Neuron (in vitro differentiated cells): ENCODE results near the gene M6PR.
A peak's percentile ranks its signal among the peaks of the same experiment; 100 is the strongest.

ENCODE experiments used
- H2AFZ ChIP-seq: one replicate; pipeline ENCODE4 v1.6.1; 2013; ENCODE audit warnings: low read depth, mild to moderate bottlenecking, inconsistent platforms, low read length, moderate library complexity
- H3K27me3 ChIP-seq: one replicate; pipeline ENCODE4 v1.6.1; 2013; ENCODE audit warnings: low read length; ENCODE audit not compliant: insufficient read depth
- H3K36me3 ChIP-seq: one replicate; pipeline ENCODE4 v1.6.1; 2013; ENCODE audit warnings: low read length; ENCODE audit not compliant: insufficient read depth
- H3K4me1 ChIP-seq: one replicate; pipeline ENCODE4 v1.6.1; 2013; ENCODE audit warnings: low read length; ENCODE audit not compliant: insufficient read depth
- H3K4me3 ChIP-seq: 2 replicates; pipeline ENCODE4 v1.5.1; 2013; ENCODE audit warnings: mild to moderate bottlenecking, low read length, moderate library complexity
- H3K9me3 ChIP-seq: one replicate; pipeline ENCODE4 v1.6.1; 2013; ENCODE audit warnings: low read length

The M6PR gene

DNA sequence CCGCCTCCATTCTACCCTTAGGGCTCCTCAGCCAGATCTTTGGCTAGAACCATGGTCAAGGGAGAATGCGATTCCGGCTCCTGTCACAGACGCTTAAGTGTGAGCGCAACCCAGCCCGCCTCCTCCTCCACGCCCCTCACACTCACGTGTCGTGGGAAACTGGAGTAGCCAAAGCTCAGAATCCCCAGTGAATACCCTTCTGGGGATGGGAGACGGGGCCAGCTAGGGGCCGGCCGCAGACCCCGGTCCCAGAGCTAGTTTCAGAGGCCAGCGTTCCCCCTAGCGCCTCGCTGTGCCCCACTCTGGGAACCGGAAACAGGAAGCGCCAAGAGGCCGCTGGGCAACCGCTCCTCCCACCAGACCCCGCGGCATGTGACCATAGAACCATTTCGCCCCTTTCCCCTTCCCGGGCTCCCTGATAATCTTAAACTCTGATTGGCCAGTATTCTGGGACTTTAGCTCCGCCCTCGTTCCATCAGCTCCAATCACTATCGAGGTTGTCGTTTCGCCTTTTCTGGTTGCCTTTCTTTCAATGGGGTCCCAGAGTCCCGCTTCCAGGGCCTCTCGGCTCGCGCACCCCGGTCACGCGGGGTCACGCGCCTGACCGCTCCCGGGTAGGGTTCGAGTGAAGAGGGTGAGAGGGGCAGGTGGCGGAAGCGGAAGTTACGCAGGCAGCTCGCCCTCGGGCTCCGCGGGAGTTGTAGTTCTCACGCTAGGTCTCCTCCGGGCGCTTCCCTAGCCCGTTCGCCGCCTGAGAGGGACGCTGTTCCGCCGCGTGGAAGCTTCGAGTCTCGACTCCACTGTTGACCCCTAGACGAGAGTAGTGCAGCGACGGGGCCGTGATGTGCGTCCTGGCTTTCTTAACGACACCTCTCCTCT, at the start of gene M6PR:
Gene M6PR (minus strand): TSS at position 304 of the 879 bp plus-strand sequence. CDS start 3,241 bp downstream, outside the sequence.
- H3K27me3 ChIP-seq = no peaks in the 10 kb centered on the region

DNA sequence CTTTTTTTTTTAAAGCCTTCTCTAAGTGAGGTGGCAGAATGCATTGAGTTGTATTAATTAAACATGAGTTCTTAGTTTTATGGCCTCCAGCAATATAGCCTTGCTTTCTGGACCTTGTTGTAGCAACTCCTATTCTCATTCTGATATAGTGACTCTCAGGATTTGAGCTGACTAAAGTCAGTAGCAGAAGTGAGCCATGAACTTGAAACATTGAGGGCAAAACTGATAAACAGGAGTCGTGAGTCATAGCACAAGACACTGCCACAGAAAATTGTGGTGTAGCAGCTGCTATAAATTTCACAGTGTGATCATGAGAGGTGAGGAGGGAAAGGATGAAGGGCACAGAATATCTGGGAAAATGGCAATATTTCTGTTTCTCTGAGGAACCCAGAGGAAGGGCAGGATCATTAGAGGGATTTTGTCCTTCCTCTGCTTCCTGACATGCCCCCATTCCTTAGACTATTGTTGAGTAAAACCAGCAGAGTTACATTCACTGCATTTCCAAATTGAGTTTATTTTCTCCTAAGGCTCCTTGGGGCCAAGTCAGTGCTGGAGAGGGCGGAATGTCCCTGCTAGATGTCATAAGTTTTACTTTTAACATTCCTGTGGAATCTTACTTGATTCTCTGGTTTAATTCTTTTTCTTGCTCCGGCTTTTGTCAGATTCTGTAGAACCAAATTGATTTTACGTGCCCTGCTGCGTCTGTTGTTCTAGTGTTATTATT, 47.4 kb upstream of the M6PR start:
- Histone ChIP-seq H3K27me3 (no peaks in the 10 kb centered on the region), H3K36me3 (no peaks in the 10 kb centered on the region), H2AFZ (no peak overlapping the region), H3K9me3 (no peaks in the 10 kb centered on the region), H3K4me1 (no peaks in the 10 kb centered on the region), H3K4me3 (no peak overlapping the region)

More for the DNA sequence above, at the start of gene M6PR:
- H2AFZ ChIP-seq = peak within 1 kb of the TSS; percentile 99
- H3K36me3 ChIP-seq = peaks cover 20% of the 10 kb centered on the region
- H3K4me3 ChIP-seq = peak within 1 kb of the TSS; percentile 96
- peaks cover 15% of the 10 kb centered on the region for H3K4me1 ChIP-seq
- H3K9me3 ChIP-seq = peaks cover 6% of the 10 kb centered on the region

DNA sequence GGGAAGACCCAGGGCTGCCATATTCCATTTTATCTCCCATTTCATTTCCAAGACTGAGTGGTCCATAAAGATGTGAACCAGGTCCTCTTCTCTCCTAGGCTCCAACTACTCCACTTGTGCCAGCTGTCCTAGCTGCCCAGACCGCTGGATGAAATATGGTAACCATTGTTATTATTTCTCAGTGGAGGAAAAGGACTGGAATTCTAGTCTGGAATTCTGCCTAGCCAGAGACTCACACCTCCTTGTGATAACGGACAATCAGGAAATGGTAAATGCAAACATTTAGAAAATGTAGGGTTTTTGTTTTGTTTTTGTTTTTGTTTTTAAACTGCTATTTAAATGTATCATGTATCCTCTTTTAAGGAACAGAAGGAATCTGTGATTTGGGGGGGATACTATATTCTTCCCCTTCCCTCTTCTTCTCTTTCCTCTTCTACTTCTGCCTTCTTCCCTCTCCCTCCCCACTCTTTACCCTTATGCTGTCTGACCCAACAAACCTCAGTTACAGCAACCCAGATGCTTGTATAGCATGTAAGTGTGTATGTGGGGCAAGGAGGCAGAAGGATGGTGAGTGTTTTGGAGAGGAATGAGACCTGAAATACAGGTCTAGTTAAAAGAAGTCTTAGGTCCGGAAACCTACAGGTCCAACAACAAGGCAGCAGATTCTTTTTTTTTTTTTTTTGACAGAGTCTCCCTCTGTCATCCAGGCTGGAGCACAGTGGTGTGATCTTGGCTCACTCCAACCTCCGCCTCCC, 45.8 kb upstream of the M6PR start:
- no peaks in the 10 kb centered on the region for H3K4me1 ChIP-seq

GRCh38 chr12:8993827-8994226, 44.4 kb upstream of the M6PR start:
- H3K27me3 ChIP-seq = no peaks in the 10 kb centered on the region
- H3K9me3 ChIP-seq = no peaks in the 10 kb centered on the region
- no peak overlapping the region for H3K4me3 ChIP-seq
- H2AFZ ChIP-seq = no peak overlapping the region
- H3K4me1 ChIP-seq = no peaks in the 10 kb centered on the region
- H3K36me3 ChIP-seq = no peaks in the 10 kb centered on the region

More for the DNA sequence above, 45.8 kb upstream of the M6PR start:
- no peak overlapping the region for H3K4me3 ChIP-seq
- H3K9me3 ChIP-seq = no peaks in the 10 kb centered on the region
- no peaks in the 10 kb centered on the region for H3K27me3 ChIP-seq
- no peaks in the 10 kb centered on the region for H3K36me3 ChIP-seq
- no peak overlapping the region for H2AFZ ChIP-seq

DNA sequence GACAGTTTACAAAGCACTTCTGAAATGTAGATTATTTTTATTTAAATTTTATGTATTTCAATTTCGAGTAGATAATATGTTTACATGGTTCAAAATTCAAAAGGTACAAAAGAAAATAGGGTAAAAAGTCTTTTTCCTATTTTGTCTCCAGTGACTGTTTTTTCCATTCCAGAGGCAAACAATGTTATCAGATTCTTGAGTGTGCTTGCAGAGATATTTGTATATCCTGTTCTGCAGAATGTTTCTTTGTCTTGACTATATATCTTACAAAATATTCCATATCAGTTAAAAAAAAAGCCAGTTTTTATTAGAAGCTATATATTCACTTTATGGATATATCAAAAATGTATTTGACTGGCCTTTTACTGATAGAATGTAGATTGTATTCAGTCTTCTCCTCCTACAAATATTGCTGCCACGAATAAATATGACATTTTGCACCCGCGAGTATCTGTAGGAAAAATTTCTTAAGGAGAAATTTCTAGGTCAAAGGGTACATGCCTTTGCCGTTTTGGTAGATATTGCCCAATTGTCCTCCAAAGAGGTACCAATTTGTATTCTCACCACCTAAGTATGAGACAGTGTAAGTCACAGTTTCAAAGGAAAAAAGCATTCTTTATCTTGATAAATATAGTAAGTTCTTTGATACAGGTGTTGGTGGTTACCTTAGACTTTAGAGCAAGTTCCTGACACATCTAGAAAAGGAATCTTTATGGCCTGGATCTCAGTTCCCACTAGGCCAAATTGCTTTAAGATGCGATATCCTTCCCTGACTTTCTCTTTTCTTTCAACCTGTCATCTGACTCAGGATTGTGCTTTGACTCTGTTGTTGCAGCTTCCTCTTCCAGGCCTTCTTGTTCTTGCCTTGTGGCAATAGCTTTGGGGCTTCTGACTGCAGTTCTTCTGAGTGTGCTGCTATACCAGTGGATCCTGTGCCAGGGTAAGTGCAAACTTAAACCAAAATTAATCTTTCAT, 42.2 kb upstream of the M6PR start:
- Histone ChIP-seq H2AFZ (no peak overlapping the region), H3K4me1 (no peaks in the 10 kb centered on the region), H3K27me3 (no peaks in the 10 kb centered on the region), H3K36me3 (no peaks in the 10 kb centered on the region), H3K9me3 (no peaks in the 10 kb centered on the region), H3K4me3 (no peak overlapping the region)

DNA sequence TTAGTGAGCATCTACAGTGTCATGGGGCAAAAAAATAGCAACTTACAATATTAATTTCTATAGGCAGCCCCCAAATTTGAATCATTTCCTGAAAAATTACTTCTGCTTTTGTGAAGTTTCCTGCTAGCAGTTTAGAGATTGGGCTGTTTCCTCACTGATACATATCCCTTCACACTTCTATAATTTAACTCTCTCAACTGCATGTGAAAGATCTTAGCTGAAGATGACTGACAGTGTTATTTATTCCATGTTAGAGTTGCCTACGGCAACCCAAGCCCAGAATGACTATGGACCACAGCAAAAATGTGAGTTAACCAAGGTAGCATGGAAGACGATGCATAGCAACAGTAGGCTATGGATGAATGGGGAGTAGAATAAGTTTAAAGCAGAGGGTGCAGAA, 40.0 kb upstream of the M6PR start, which contains the start of gene KLRG1:
Gene KLRG1 (plus strand): TSS at position 134 of the 400 bp plus-strand sequence. CDS start 90 bp downstream, at position 224.
- H3K27me3 ChIP-seq = no peaks in the 10 kb centered on the region
- no peaks in the 10 kb centered on the region for H3K9me3 ChIP-seq
- no peaks in the 10 kb centered on the region for H3K4me1 ChIP-seq
- H3K4me3 ChIP-seq = no peak within 1 kb of the TSS
- no peak within 1 kb of the TSS for H2AFZ ChIP-seq
- H3K36me3 ChIP-seq = no peaks in the 10 kb centered on the region

DNA sequence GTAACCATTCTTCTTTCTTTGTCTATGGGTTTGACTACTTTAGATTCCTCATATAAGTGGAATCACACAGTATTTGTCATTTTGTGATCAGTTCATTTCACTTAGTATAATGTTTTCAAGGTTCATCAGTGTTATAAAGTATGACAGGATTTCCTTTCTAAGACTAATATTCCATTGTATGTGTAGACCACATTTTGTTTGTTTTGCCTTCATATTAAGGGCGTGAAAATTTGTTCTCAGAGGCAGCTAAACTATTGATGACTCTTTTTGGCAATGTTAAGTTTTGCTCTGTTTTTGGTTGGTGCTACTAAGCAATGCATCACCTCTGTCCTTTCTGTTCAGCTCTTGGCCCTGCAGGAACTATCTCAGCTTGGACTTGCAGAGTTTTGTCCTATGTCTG, 38.2 kb upstream of the M6PR start:
- H3K36me3 ChIP-seq = no peaks in the 10 kb centered on the region
- no peak overlapping the region for H3K4me3 ChIP-seq
- H3K4me1 ChIP-seq = no peaks in the 10 kb centered on the region
- no peaks in the 10 kb centered on the region for H3K27me3 ChIP-seq
- no peak overlapping the region for H2AFZ ChIP-seq
- peaks cover 1% of the 10 kb centered on the region for H3K9me3 ChIP-seq

- H3K27me3 ChIP-seq = no peaks in the 10 kb centered on the region
- no peaks in the 10 kb centered on the region for H3K4me1 ChIP-seq
- no peak overlapping the region for H3K4me3 ChIP-seq
- H3K9me3 ChIP-seq = peaks cover 1% of the 10 kb centered on the region
- no peak overlapping the region for H2AFZ ChIP-seq
- no peaks in the 10 kb centered on the region for H3K36me3 ChIP-seq
These were observed 37.7 kb upstream of the M6PR start for GRCh38 chr12:8987163-8987562.

- no peak overlapping the region for H2AFZ ChIP-seq
- H3K4me1 ChIP-seq = no peaks in the 10 kb centered on the region
- H3K27me3 ChIP-seq = no peaks in the 10 kb centered on the region
- H3K9me3 ChIP-seq = peaks cover 7% of the 10 kb centered on the region
- H3K36me3 ChIP-seq = no peaks in the 10 kb centered on the region
- H3K4me3 ChIP-seq = no peak overlapping the region
These were observed 35.8 kb upstream of the M6PR start for GRCh38 chr12:8985213-8985754.

- Histone ChIP-seq H3K27me3 (no peaks in the 10 kb centered on the region), H2AFZ (no peak overlapping the region), H3K4me1 (no peaks in the 10 kb centered on the region)
These were observed 30.7 kb upstream of the M6PR start for GRCh38 chr12:8980137-8980536.

DNA sequence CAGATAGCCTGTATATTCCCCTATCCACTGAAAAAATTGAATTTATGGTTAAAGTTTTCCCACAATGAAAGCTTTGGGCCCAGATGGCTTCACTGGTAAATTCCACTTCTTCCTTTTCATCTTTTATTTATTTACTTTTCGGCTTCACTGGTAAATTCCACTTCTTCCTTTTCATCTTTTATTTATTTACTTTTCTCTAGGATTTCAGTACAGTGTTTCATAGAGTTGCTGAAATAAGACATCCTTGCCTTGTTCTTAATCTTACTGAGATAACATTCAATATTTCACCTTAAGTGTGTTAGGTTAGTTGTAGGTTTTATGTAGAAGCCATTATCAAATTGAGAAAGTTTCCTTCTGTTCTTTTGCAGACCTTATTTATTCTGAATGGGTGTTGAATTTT, 21.0 kb upstream of the M6PR start:
- H3K4me3 ChIP-seq = no peak overlapping the region
- no peaks in the 10 kb centered on the region for H3K4me1 ChIP-seq
- H3K36me3 ChIP-seq = no peaks in the 10 kb centered on the region
- H3K9me3 ChIP-seq = peaks cover 7% of the 10 kb centered on the region
- no peaks in the 10 kb centered on the region for H3K27me3 ChIP-seq
- no peak overlapping the region for H2AFZ ChIP-seq

More at GRCh38 chr12:8980137-8980536, 30.7 kb upstream of the M6PR start:
- Histone ChIP-seq H3K9me3 (peaks cover 7% of the 10 kb centered on the region), H3K4me3 (no peak overlapping the region), H3K36me3 (no peaks in the 10 kb centered on the region)
